GM11168 (cell line): ENCODE measurements around the gene PLEKHA7.
"Not testable (repeated sequence)": the region's sequence is repeated elsewhere in the genome, so short reads cannot be mapped to it uniquely, and the experiment has no call there.

ENCODE experiments used
- in situ Hi-C: fragments of 300-500 bp; cut with MboI; formaldehyde crosslinking; loops from one replicate; pipeline ENCODE4 v1.12.0; 2022; ENCODE audit warnings: low sequenced_read_pairs; ENCODE audit not compliant: unreplicated experiment

PLEKHA7 gene

DNA sequence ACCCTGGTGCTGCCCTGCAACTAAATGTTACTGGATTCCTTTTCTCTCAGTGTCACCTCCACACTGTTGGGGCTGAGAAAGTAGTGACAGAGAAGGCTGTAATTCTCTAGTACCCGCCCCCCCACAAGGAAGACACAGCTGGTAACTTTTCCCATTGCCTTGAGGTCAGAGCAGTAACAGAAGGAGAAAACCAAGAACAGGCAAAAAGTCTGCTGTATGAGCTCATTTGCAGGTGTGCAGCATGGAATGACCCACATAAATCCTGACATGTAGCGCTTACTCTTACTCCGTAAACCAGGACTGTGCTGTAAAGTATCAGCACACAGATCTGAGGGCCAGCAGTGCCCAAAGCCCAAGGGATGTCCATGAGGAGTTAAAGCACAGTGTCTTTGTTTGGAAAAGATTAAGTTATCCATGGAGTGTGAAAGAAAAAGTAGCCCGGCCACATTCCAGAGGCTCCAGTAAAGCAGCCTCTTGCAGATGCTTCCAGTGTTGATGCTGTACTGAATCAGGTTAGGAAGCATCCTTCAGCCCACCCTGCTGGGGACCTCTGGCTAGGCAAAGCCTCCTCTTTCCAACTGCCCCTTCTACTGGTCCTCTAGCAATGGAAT, 120.7 kb downstream of the PLEKHA7 start:
- in situ Hi-C loops, result no loop called here

GRCh38 chr11:16891964-16892363, 122.2 kb downstream of the PLEKHA7 start:
- in situ Hi-C loops, result no loop called here

- in situ Hi-C loops, result no loop called here
Measured at GRCh38 chr11:16891165-16891564, 123.0 kb downstream of the PLEKHA7 start.

GRCh38 chr11:16890442-16890841, 123.8 kb downstream of the PLEKHA7 start:
- in situ Hi-C loops, result no loop called here

DNA sequence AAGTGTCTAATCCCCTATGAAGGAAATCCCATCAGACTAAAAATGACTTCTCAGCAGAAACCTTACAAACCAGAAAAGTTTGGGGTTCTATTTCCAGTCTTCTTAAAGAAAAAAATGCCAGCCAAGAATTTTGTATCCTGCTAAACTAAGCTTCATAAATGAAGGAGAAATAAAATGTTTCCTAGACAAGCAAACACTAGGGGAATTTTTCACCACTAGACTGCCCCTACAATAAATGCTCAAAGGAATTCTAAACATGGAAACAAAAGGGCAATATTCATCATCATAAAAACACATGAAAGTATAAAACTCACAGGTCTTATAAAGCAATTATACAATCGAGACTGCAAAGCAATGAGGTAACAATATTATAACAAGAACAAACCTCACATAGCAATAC, 124.3 kb downstream of the PLEKHA7 start:
- in situ Hi-C loops, result no loop called here

- in situ Hi-C loops, result not testable (repeated sequence)
Measured at GRCh38 chr11:16889010-16889409, 125.2 kb downstream of the PLEKHA7 start.

- in situ Hi-C loops, result not testable (repeated sequence)
Measured at GRCh38 chr11:16887887-16888286, 126.3 kb downstream of the PLEKHA7 start.

- in situ Hi-C loops, result no loop called here
Measured at GRCh38 chr11:16883174-16883573, 131.0 kb downstream of the PLEKHA7 start.

DNA sequence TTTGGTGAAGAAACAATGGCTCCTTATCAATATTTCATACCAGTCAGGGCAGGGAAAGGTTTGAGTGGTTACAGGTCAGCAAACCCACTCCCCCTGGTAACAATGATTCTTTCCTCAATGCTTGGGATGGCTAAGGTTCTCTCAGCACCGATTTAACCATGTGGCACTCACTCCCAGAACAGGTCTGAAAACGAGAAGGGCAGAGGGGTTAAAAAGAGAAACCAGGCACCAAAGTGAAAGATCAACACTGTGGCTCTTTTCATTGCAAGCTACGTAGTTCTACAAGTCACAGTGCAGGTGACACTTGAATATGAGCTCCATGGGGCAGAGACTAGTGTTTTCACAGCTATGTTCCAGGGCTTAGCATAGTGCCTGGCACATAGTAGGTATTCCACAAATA, 132.4 kb downstream of the PLEKHA7 start:
- in situ Hi-C loops, result no loop called here

DNA sequence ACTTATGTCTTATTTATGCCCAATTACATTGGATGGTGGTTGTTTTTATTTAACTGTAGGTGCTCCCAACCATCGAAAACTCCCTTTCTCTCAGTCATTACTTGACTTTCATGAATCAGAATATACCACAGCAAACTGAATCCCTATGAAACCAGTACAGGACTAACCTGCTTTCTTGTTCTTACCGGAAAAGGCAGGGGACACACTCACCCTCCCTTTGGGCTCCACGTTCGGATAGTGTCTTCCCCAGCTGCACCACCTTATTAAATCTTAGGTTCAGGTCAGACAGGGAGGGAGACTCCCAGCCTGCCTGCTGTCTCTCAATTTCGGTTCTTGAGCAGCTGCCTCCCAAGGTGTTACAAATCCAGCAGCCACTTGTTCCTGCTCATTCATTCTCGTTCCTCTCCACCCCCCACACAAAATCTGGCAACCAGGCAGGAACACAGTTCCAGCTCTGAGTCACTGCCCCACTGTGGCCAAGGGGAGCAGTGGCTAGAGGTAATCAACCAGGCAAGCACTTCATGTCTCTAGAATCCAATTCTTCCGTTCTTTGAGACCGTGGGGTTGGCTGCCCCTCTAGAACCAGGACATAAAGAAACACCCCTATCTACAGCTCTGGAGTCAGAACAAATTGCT, 133.0 kb downstream of the PLEKHA7 start:
- in situ Hi-C loops, result no loop called here

DNA sequence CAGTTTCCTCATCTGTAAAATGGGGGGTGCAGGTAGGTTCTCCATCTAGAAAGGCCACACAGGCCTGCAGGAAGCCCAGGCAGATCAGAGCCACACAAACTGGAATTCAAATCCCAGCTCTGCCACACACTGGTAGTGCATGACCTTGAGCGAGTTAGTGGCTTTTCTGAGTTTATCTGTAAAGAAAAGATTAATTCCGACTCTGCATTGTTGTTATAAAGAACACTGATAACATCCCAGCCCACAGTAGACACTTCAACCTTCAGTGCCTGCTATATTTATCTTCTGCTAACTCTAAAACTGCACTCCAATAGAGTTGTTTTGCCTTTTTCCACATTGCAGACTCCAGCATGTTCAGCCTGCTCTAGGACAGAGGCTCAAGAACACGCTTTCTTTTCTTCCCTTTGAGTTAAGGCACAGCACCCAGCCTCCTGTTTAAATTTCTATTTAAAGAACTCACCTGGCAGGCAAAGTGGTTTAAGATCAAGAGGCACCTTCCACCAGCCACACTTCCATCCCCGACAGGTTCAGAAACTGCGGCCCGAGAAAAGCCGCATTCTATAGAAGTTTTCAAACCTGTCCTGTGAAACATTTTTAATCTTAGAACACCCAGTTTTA, 133.9 kb downstream of the PLEKHA7 start:
- in situ Hi-C loops, result no loop called here

DNA sequence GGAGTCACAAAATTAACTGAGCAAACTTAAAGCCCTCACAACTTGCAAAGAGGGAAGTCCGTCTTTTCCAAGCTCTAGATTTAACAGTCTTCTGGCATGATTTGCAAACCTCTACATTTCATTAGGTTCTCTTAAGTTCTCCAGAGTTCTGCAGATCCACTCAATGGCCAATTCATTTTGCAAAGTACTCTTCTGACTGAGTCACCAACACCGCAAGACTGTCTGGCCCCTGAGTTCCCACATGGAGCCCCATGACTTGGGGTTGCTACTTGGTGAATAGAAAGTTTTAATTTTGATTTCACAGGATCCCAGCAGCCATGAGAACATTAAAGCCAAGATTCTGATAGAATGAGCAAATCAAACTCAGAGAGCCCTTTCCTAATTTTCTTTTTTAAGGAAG, 134.5 kb downstream of the PLEKHA7 start:
- in situ Hi-C loops, result no loop called here

DNA sequence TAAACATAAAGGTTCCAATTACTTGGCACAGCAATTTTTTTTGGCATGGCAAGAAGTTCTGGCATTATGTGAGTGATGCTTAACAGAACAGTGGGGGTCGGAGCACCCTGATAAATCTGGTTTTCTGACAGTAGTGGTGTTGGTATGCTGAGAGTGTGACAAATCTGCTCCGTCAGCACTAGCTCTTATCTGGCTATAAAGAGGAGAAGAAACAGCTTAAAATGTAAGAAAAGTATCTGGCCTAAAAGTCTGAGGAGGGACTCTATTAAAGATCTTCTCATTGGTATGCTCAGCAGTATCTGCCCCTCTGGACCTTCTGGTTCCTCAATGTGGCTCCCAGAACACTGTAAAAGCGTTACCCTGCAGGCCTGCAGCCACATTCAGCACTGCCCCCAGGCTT, 137.4 kb downstream of the PLEKHA7 start:
- in situ Hi-C loops, result no loop called here

DNA sequence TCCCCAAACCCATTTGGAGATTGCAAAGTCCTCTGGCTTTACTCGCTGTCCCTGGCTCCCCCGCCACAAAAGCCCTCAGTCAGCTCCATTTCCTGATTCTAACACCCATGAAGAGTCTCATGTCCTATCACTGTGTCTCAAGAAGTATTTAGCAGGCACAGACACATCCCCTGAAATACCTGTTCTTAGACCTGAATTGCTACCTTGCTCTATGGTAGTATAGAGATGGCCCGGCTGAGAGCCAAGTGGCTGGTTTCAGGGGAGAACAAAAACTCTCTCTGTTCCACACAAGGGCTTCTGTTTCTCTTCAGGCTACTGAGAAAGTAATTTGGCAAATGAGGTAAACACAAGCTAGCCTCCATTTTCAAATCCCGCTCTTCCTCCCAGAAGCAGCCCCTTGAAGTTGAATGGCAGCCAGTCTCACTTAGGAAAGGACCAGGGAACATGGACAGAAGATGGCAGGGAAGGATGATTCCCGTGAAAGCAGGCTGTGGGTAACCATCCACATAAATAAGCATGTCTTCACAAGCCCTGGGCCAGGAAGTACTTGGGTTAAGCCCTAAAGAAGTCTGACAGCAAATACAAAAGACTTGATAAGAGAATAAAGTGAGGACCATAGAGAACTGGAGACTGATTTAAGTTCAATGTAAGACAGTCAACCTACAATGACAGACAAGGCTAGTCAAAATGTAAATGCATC, 138.0 kb downstream of the PLEKHA7 start:
- in situ Hi-C loops, result no loop called here

DNA sequence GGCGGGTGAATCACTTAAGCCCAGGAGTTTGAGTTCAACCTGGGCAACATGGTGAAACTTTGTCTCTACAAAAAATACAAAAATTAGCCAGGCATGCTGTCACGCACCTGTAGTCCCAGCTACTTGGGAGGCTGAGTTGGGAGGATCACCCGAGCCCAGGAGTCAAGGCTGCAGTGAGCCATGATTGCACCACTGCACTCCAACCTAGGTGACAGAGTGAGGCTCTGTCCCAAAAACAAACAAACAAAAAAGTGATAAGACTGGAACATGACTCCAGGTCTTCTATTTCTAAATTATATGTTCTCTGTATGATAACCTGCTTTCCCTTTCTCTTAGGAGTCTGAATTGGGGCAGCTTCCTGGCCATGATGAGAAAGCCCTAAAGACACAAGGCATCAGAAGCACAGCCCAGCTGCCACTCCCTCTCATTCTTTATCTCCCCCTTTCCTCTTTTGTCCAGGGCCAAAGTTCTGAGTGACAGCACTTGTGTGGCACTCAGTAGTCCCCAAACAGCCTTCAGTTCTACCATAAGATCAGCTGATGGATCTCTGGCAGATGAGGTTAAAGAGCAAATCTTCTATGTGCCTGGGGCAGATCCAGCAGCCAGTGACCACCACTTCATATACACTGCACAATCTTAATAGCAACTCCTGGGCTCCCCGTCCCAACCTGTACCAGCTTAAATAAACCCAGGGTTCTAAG, 139.8 kb downstream of the PLEKHA7 start:
- in situ Hi-C loops, result no loop called here

DNA sequence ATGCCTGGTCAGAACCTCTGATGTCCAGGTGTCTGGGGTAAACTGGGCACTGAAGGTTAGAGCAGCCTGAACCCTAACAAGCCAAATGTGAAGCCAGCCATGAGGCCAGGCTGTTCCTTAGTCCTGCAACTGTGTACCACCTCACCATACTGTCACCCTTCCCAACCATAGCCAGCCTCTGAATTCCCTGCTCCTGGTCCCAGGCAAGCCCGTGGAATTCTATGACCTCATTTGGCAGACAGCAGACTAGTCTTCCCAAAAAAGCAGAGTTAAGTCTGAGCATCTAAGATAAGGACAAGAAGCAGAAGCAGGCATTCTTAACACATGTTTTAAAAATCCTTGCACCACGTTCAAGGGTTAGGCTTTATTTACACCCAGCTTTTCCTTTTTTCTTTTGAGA, 140.9 kb downstream of the PLEKHA7 start:
- in situ Hi-C loops, result no loop called here

GRCh38 chr11:16871368-16871767, 142.8 kb downstream of the PLEKHA7 start:
- in situ Hi-C loops, result no loop called here

DNA sequence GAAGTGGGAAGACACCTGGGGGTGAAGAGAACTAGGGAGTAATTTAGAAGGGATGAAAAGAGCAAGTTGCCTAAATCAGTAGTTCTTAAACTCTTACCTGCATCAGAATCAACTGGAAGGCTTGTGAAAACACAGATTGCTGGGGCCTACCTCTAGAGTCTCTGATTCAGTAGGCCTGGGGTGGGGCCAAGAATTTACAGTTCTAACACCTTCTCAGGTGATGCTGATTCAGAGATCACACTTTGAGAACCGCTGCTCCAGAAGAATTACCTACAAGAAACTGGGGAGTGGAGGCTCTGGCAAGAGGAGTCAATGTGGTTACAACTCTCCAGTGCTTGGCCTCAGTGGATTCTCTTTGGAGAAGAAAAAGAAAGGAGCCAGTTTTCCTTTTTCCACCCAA, 147.1 kb downstream of the PLEKHA7 start:
- in situ Hi-C loops, result no loop called here

DNA sequence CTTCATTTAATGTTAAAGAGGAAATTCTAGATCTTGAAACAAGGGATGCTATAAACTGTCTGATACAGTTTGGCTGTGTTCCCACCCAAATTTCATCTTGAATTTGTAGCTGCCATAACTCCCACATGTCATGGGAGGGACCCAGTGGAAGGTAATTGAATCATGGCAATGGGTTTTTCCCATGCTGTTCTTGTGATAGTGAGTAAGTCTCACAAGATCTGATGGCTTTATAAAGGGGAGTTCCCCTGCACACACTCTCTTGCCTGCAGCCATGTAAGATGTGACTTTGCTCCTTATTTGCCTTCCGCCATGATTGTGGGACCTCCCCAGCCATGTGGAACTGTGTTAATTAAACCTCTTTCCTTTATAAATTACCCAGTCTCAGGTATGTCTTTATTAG, 149.8 kb downstream of the PLEKHA7 start:
- in situ Hi-C loops, result not testable (repeated sequence)

- in situ Hi-C loops, result no loop called here
Measured at GRCh38 chr11:16863389-16863788, 150.8 kb downstream of the PLEKHA7 start.

- in situ Hi-C loops, result no loop called here
Measured at GRCh38 chr11:16862726-16863125, 151.5 kb downstream of the PLEKHA7 start.
